HG03060 (cell line): ENCODE data around the gene CPT1B.

Experiments
- ATAC-seq: cut with Tn5 transposase; IDR thresholded peaks from one replicate; pipeline ENCODE4 v1.9.1; 2021; ENCODE audit warnings: low read depth, moderate number of reproducible peaks; ENCODE audit not compliant: unreplicated experiment

CPT1B gene

DNA sequence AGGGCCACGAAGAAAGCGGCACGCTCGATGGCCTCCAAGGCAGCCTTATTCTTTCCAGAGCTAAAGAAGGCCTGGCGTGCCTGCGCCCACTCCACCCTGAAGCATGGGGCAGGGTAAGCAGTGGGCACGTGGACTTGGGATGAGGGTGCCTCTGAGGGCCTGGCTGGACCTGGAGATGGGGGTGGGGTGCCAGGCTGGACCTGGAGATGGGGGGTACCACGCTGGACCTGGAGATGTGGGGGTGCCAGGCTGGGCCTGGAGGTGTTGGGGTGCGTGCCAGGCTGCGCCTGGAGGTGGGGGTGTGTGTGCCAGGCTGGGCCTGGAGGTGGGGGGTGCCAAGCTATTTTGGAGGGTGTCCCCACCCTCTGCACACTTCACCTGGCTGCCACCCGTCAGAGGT lies 5.3 kb downstream of the CPT1B start:
- ATAC-seq = no peak

DNA sequence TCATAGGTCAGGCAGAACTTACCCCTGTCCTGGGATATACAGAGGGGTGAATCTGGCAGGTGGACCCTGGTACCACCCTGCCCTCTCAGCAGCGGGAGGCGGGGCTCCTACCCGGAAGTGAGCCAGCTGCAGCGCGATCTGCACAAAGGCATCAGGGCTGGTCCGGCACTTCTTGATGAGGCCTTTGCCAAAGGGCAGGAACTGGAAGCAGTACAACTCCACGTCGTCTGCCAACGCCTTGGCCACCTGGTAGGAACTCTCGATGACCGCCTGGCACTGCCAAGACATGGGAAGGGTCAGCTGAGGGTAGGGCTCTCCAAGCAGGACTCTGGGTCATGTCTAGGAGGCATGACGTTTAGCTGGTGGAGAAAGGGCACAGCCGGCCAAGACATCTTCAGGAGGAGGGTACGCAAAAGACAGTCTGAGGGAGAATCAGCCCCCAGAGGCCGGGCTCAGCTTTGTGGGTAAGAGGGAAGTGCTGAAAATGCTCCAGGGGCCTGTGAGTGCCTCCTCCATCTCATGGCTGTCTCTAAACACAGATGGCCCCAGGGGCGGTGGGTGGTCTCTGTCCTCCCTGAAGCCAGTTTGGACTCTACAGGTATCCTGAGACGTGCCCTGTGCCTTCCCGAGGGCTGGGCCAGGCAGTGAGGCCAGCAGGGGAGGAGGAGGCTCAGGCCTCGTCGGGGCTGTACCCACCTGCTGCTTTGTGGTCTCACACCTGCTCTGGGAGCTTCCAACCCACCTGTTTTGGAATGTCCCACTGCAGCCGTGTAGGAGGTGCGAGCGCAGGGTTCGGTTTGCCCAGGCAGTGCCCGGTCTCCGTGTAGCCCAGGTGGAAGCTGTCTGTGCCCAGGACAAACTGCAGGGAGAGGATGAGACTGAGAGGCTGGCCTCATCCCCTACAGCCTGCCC lies 6.7 kb downstream of the CPT1B start:
- ATAC-seq = no peak

DNA sequence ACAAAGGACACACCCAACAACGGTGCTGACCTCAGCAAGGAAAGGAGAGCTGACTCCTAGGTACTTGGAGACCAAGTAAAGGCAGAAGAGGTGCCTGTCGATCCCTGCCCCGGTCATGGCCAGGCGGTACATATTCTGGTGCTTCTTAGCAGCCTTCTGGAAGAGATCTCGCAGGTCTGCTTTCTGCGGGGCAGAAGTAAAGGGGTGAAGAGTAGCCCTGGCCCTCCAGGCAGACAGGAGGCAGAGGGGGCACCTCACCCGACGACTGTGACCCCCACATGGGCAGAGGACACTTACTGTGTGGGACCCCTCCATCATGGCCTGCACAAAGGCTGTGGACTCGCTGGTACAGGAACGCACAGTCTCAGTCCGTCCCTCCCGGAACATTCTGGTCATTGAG lies 7.4 kb downstream of the CPT1B start:
- no peak for ATAC-seq

DNA sequence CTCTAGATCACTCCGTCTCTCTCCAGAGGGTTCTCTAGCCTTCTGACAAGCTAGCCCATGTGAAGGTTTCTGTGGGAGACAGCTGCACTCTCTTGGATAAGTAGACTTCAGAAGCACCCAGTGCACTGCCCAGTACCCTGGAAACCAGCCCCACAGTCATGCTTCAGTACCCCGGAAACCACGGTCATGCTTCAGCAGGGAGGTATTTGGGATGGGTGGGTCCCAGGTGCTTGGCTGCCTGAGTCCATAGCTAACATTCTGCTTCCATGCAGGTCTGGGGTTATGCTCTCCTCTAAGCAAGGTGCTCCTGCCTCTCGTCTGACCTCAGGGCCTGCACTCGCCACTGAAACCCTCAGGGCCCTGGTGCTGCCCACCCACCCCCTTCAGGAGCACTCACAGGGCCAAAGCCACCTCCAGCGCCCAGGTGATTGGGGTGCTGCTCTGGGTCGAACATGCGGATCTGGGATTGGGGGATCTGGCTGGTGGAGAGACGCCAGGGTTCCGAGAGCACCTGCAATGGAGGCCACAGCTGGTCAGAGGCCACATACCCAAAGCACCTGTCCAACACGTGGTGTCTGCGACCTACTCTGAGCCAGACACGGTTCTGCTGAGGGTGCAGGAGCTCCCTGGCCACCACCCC lies 8.2 kb downstream of the CPT1B start:
- ATAC-seq = no peak

DNA sequence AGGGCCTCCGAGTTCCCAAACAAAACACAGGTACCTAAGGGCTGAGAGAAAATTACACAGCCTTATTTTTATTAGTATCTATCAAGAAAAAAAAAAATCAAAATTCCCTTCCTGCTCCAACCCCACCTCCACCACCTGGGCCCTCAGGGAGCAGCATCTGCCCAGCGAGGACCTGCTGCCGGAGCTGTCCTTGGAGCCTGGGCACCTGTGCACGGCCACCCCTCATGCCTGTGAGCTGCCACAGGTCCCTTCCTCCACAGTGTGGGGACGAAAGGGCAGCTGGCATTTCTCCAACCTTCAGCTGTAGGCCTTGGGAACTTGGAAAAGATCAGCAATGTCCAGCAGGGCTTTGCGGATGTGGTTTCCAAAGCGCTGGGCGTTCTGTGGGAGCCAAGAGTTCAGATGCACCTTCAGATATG lies 9.2 kb downstream of the CPT1B start:
- ATAC-seq = no peak

DNA sequence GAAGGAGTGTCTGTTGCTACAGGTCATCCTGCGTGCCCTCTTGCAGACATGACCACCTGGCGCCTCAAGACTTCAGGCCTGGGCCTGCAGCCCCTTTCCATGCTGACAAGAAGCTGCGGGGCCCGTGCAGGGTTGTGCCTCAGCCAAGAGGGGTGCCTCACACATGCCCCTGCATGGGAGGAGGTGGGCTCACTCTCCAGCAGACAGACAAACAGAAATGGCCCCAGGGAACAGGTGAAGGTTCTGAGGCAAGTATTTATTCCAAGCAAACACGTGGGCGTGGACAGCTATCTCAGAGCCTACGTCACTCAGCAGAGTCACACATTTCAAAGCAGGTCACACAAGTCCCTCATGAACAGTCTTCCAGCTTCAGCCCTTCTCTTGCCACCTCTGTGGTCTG lies 9.6 kb downstream of the CPT1B start:
- ATAC-seq = no peak

DNA sequence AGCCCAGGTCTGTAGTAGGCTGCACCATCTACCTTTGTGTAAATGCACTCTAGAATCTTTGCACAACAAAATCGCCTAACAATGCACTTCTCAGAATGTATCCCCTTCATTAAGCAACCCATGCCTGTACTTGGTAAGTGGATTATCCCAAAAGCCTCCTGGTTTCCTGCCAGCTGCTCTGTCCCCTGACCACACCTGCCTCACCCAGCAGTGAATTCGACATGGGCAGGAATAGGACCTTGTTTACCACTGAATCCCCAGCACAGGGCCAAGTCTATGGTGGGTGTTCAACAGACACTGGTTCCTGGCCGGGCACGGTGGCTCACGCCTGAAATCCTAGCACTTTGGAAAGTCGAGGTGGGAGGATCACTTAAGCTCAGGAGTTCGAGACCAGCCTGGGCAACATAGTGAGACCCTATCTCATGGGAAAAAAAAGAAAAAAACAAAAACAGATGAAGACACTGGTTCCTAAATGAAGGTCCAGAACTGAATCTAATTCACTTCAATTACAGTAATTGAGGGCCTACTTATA lies 10.4 kb downstream of the CPT1B start:
- ATAC-seq = no peak

DNA sequence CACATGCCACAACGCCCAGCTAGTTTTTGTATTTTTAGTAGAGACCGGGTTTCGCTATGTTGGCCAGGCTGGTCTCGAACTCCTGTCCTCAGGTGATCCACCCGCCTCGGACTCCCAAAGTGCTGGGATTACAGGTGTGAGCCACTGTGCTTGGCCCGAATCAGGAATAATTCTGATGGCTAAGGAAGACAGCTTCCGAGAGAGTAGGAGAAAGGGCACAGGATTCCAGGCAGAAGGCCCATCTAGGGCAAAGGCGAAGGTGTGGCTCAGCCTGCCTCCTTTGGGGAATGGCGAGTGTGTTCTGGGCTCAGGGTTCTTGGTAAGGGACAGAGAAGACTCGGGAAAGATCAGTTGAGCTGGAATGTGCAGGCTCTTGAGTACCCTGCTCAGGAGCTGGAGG lies 13.9 kb downstream of the CPT1B start:
- ATAC-seq = no peak

DNA sequence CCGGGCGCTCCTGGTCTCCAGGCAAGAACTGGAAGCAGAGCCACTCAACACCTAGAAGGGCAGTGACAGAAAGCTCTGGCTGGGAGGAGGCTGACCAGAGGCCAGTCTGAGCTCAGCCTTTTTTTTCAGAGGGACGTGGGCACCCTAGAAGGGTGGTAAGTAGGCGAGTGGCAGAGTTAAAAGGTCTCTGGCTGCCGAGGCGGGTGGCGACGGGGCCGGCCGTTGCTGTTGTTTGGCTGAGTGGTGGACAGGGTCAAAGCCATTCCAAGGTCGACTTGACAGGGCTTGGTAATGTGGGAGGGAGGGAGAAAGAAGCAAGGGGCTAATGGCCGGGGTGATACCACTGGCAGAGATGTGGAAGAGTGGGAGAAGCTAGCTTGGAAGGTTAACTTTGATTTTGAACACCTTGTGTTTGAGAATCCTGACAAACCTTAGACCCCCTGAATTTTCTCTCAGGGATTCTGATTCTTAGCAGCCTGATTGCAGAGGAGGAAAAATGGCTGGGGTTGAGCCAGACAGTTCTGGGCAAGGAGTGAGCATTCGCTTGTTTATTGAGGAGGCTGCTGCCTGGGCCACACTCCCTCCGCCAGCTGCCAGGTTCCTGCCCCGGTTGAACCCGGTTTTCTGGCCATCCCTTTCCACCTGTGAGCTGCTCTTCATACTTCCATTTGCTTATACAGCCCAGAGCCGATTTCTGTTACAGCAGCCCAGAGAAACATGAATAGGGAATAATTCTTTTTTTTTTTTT lies 14.6 kb downstream of the CPT1B start:
- no peak for ATAC-seq

DNA sequence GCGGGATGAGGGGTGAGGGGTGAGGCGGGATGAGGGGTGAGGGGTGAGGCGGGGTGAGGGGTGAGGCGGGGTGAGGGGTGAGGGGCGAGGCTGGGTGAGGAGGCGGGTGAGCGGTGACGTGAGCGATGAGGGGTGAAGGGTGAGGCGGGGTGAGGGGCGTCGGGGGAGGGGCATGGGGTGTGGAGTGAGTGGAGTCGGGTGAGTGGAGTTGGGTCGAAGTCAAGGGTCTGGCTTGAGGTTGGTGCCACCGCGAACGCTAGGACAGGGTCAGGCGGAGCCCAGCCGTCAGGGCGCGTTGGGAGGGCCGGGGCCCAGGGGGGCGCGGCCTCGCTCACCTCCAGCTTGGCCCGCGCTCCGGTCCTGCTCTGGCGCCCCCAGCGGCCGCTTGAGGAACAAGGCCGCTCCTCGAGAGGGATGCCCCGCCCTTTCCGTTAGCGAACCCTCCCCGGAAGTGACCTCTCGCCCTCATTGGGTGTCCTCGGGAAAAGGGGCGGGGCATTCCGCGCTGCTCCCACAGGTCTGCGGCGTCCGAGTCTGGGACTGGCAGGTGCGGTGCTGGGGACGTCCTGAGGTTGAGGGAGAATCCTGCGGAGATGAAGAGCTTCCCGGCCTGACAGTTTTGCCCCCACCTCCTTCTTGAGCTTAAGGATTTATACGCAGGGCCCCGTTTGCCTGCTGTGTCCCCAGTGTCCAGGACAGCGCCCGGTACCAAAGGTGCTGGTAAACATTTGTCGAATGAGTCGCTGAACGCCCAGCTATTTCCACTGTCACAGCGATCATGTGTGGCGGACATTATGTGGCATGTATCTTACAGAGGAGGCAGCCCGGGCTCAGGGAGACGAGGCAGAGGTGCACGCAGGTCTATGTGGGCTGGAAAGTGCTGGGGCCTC lies 15.5 kb downstream of the CPT1B start, which contains the start of gene SYCE3:
SYCE3 (minus strand) TSS at position 397 of the 890 bp plus-strand sequence. CDS start 6,514 bp downstream, outside the sequence.
- peak; percentile 73 for ATAC-seq

DNA sequence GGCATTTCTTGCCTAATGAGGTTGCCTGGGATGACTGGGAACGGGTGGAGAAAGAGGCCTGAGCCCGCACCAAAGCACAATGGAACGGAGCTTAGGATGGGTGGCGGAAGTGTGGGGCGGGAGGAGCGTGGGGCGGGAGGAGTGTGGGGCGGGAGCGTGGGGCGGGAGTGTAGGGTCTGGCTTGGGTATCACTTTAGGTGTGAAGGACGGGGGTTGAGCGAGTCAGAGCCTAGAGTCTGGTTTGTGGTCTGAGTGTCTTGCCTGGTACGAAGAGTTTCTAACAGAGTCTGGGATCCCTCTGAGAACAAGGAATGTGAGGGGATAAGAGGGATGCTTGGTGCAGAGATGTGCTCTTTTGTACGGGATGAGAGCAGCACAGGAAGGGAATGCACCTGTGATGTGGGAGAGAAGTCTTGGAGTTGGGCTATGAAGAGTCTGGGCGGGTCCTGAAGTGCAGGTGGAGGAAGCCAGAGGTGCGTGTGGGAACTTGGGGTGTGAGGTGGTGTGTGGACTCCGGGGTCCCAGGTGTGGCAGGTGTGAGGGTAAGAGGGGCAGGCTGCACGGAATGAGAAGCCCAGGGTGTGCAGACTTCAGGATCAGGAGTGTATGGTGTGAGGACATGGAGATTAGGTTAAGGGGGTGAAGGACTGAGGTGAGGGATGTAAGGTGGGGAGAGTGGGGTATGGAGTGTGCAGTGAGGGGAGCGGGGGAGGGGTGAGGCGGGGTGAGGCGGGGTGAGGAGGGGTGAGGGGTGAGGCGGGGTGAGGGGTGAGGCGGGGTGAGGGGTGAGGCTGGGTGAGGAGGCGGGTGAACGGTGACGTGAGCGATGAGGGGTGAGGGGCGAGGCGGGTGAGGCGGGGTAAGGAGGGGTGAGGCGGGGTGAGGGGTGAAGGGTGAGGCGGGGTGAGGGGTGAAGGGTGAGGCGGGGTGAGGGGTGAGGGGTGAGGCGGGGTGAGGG lies 16.5 kb downstream of the CPT1B start:
- ATAC-seq = no peak

DNA sequence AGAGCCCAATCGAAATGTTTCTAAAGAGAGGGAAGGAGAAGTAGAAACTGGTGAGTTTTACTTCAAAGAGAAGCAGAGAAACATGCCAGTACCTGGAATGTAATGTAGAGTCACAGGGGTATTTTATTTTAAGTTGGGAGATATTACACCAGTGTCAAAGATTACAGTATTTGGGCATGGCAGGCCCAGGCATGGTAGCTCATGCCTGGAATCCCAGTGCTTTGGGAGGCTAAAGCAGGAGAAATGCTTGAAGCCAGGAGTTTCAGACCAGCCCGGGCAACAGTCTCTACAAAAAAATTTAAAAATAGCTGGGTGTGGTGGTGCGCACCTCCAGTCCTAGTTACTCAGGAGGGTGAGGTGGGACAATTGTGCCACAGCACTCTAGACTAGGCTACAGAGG lies 18.2 kb downstream of the CPT1B start:
- no peak for ATAC-seq

DNA sequence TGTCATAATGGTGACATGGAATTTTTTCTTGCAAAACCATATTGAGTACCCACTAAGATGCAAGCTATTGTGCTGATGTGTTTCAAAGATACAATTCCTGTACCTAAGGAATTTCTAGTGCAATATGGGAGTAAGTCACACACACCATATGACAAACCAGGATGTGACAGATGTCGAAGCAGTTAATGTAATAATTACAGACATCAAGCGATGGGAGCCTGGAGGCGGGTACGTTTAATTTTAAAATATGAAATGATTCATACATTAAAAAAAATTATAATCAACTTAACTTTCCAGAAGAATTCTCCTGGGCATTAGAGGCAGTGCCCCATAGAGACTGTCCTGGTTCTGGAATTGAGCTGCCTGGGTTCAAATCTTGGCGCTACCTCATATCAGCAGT lies 21.5 kb downstream of the CPT1B start:
- no peak for ATAC-seq

DNA sequence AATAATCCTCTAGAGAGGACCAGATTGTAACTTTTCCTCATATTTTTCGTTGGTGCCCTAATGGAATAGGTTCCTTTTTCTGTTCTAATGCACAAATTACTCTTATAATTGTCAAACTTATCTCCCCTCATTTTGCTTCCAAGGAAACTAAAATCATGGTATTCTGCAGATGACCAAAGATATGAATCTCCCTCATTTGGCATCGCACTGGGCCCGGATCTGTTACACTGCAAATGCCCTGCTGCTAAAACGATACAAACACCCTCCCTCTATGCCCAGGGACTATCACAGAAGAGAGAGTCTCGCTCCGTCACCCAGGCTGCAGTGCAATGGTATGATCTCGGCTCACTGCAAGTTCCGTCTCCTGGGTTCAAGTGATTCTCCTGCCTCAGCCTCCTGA lies 24.9 kb downstream of the CPT1B start:
- ATAC-seq = no peak

DNA sequence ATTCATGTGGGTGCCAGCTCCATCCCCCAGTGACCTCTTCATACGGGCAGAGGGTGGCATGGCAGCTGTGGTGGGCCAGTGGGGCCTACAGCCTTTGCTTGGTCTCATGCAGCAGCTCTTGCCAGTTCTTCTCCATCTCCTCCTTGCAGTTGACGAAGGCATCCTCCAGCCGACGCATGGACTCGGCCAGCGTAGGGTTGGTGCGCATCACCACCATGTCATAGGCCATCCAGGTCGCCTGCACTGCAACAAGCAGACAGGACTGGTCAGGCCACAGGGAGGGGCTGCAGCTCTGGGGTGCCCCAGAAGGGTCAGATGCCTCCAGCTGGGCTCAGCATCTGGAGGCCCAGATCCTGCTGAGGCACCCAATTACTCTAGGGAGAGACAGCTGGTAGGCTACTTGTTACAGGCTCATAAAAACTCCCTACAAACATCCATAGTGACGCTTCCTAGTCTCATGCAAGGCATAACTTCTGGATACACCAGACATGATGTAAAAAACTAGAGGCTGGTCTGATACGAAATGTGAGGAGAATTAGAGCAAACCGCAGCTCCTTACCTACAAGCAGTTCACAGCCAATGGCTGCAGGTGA lies 27.0 kb downstream of the CPT1B start:
- no peak for ATAC-seq

DNA sequence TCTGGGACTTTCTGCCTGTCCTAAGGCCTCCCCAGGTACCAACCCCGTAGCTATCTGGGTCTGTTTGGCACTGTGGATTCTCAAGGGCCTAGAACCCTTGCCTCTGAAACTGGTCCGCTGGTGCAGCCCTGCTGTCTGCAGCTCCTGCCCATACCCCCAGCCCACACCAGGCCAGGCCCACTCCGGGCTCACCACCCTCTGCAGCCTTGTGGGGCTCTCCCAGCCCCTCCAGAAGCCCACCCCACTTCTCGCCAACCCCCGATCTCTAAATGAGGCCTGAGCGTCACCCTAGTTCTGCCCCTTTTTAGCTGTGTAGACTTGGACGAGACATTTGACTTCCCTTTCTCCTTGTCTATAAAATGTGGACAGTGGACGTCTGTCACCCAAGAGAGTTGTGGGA lies 27.8 kb downstream of the CPT1B start:
- no peak for ATAC-seq

DNA sequence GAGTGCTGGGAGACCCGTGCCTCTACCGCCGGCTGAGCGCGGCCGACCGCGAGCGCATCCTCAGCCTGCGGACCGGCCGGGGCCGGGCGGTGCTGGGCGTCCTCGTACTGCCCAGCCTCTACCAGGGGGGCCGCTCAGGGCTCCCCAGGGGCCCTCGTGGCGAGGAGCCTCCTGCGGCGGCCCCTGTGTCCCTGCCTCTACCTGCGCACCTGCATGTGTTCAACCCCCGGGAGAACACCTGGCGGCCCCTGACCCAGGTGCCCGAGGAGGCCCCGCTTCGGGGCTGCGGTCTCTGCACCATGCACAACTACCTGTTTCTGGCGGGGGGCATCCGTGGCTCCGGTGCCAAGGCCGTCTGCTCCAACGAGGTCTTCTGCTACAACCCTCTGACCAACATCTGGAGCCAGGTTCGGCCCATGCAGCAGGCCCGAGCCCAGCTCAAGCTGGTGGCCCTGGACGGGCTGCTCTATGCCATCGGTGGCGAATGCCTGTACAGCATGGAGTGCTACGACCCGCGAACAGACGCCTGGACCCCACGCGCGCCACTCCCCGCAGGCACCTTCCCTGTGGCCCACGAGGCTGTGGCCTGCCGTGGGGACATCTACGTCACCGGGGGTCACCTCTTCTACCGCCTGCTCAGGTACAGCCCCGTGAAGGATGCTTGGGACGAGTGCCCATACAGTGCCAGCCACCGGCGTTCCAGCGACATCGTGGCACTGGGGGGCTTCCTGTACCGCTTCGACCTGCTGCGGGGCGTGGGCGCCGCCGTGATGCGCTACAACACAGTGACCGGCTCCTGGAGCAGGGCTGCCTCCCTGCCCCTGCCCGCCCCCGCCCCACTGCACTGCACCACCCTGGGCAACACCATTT lies 29.1 kb downstream of the CPT1B start:
- no peak for ATAC-seq
